Heart left ventricle (tissue), 13 donors: ENCODE results near the gene ARHGAP10.

Experiments used
- CTCF ChIP-seq, 12 donors: fragments of 200-600 bp; sonication (generic) in 4 of 12; IDR thresholded peaks; one replicate each; pipeline versions ENCODE4 v1.5.0 to v1.8.0; 2018 to 2022; ENCODE audit warnings: antibody characterized with exemption in 12 of 12, mild to moderate bottlenecking in 5 of 12
- POLR2A ChIP-seq, 2 donors: fragments of 450-650 bp; IDR thresholded peaks; one replicate each; pipeline ENCODE4 v1.6.1; 2017; ENCODE audit warnings: antibody characterized with exemption in 2 of 2, mild to moderate bottlenecking in 2 of 2, moderate library complexity in 2 of 2
- donor health status: ischemic (EF 13 %, LVEDD 7.1; RV severe dilation, severe dysfunction).
- donor health status: DM: no; HTN: yes; CAD: no.
- donor health status: DM: no; HTN: no; CAD: no.
- donor health status: ischemic (EF 25% LVEDD 6.9; RV normal size, moderate dysfunction).
- donor health status: ischemic (EF 25% LVEDD 5.7; RV mildly dilated, moderate dysfunction).
- donor health status: ischemic (EF 35%, LVEDD 5.7; RV mildly dilated, moderate dysfunction).
- donor health status: nonischemic (EF 11% LVEDD 7.7; RV severe dilation, severe dysfunction).
- donor health status: DM: yes; HTN: yes; CAD: no.
- donor health status: PGD.
- donor health status: ischemic (EF 29% LVEDD 5.4; RV normal size, mild dysfunction).
- donor health status: nonischemic (EF 23%, LVEDD 6.1; RV moderate dilation, normal function).

- TF ChIP-seq CTCF (IDR thresholded peaks at IDR 0.05) (no peak), POLR2A (IDR thresholded peaks at IDR 0.05) (no peak)
These were observed 107.8 kb downstream of the ARHGAP10 start for GRCh38 chr4:147839663-147840062.
